H1 (cell line): ENCODE results near the gene EXOC1L.

Source experiments
- ATF2 ChIP-seq: IDR thresholded peaks from 2 replicates; pipeline ENCODE4 v1.6.1; 2012; ENCODE audit warnings: low read length, inconsistent platforms
- CHD1 ChIP-seq: IDR thresholded peaks from 2 replicates; pipeline ENCODE4 v1.6.1; 2012; ENCODE audit warnings: low read depth, low read length, improper control_type of control experiment
- CTCF ChIP-seq, 3 experiments: IDR thresholded peaks; 1 replicate in 2 of 3; 2 replicates in 1 of 3; pipeline versions ENCODE4 v1.5.1 to v1.6.1; 2011; ENCODE audit warnings: low read length in 3 of 3, mild to moderate bottlenecking in 3 of 3, inconsistent platforms in 2 of 3, low read depth in 1 of 3, moderate library complexity in 1 of 3; ENCODE audit not compliant: insufficient read depth in 1 of 3; ENCODE audit errors: control extremely low read depth in 1 of 3
- GABPA ChIP-seq: IDR thresholded peaks from 2 replicates; pipeline ENCODE4 v1.6.1; 2011; ENCODE audit warnings: mild to moderate bottlenecking, low read length, moderate library complexity, borderline replicate concordance; ENCODE audit not compliant: insufficient read depth
- HDAC2 ChIP-seq, 2 experiments: fragments of 300-600 bp in 1 of 2; sonication (generic) in 1 of 2; IDR thresholded peaks; 2 replicates each; pipeline ENCODE4 v1.6.1; 2011 to 2012; ENCODE audit warnings: low read depth in 2 of 2, low read length in 2 of 2, mild to moderate bottlenecking in 2 of 2, moderate library complexity in 2 of 2, borderline replicate concordance in 1 of 2, inconsistent platforms in 1 of 2
- JUN ChIP-seq: IDR thresholded peaks from 2 replicates; pipeline ENCODE4 v1.6.1; 2011; ENCODE audit warnings: low read depth, mild to moderate bottlenecking, improper control_type of control experiment, low read length
- MAFK ChIP-seq: IDR thresholded peaks from 2 replicates; pipeline ENCODE4 v1.6.1; 2012; ENCODE audit warnings: low read depth, mild to moderate bottlenecking, improper control_type of control experiment, low read length
- RAD21 ChIP-seq, 2 experiments: IDR thresholded peaks in 1 of 2; conservative IDR thresholded peaks in 1 of 2; 2 replicates each; pipeline ENCODE4 v1.6.1; 2011; ENCODE audit warnings: low read depth in 2 of 2, low read length in 2 of 2, improper control_type of control experiment in 1 of 2, inconsistent platforms in 1 of 2, mild to moderate bottlenecking in 1 of 2, moderate library complexity in 1 of 2

GRCh38 chr4:55793479-55793878 lies 26.1 kb upstream of the EXOC1L start:
- TF ChIP-seq CTCF (IDR thresholded peaks at IDR 0.05; ENCODE audit: control extremely low read depth in 1 of 3, insufficient read depth in 1 of 3, low read depth in 1 of 3, low read length in 3 of 3): no peak
- TF ChIP-seq RAD21 (IDR thresholded peaks at IDR 0.05 in 1 of 2, conservative IDR thresholded peaks at IDR 0.05 in 1 of 2; ENCODE audit: low read depth in 2 of 2, low read length in 2 of 2): no peak
- no peak for TF ChIP-seq HDAC2 (IDR thresholded peaks at IDR 0.05; ENCODE audit: borderline replicate concordance in 1 of 2, low read depth in 2 of 2, low read length in 2 of 2)
- no peak for TF ChIP-seq GABPA
- TF ChIP-seq CHD1: no peak
- no peak for TF ChIP-seq JUN
- TF ChIP-seq ATF2: no peak
- no peak for TF ChIP-seq MAFK
